Measurements from ENCODE around the gene NEDD4L. TPM values are rescaled to one million over a fixed set of nuclear protein-coding genes. Genes with fewer than 3 reads are reported as not detected.
A peak's percentile ranks its signal among the peaks of the same experiment; 100 is the strongest.

The NEDD4L gene
- total RNA-seq, 1 experiment from 2014 or later: 108 TPM

DNA sequence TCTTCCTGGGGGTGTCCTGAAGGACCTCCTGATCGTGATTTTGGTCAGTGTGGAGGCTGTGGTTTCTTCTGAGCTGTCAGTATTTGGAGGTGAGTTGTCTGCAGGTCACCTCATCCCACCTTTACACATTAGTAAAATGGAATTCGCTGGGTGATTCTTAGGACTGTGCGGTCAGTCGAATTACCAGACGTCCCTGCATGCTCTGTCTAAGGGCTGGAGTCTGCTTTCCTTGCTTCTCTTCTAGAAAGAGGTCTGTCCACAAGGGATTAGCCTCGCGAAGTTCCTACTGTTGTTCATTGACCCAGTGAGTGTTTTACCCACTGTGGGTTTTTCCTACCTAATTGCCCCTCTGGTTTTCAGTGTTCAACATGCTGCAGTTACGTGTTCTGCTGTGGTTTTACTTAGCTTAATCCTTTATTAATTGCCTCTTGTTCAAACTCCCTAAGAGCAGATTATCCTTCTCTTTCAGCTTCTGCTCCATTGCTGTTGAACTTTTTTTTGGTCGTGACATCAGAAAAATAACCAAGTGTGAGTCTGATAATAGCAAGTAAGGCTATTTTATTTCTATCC, 183.4 kb downstream of the NEDD4L start:
- no peak for DNase-seq (ENCODE audit: unreplicated experiment)
- no TSS peak for BruUV-seq (replicated peaks)
- Mint-ChIP-seq H3K9me3 (ENCODE audit: unreplicated experiment) (no peaks in the 10 kb centered on the region), H3K4me1 (ENCODE audit: insufficient read depth, unreplicated experiment) (peaks cover 47% of the 10 kb centered on the region), H3K4me3 (ENCODE audit: unreplicated experiment) (no peak overlapping the region), H3K36me3 (ENCODE audit: insufficient read depth, unreplicated experiment) (peaks cover 39% of the 10 kb centered on the region), H3K27me3 (ENCODE audit: insufficient read depth, unreplicated experiment) (no peaks in the 10 kb centered on the region), H3K27ac (ENCODE audit: low read depth, unreplicated experiment) (peak overlapping the region; percentile 43)
- ChIA-PET CTCF (interaction anchor here (1.0 to 2.3 kb wide), 2 partner anchors 12 to 46 kb away, joined by 3 to 10 read pairs; no protein-coding TSS in a partner anchor), POLR2A (interaction anchor here (0.6 to 8.5 kb wide), 4 partner anchors 10 to 94 kb away, joined by 3 to 145 read pairs (median 8); no protein-coding TSS in a partner anchor)
- TF ChIP-seq, protein P1, sequence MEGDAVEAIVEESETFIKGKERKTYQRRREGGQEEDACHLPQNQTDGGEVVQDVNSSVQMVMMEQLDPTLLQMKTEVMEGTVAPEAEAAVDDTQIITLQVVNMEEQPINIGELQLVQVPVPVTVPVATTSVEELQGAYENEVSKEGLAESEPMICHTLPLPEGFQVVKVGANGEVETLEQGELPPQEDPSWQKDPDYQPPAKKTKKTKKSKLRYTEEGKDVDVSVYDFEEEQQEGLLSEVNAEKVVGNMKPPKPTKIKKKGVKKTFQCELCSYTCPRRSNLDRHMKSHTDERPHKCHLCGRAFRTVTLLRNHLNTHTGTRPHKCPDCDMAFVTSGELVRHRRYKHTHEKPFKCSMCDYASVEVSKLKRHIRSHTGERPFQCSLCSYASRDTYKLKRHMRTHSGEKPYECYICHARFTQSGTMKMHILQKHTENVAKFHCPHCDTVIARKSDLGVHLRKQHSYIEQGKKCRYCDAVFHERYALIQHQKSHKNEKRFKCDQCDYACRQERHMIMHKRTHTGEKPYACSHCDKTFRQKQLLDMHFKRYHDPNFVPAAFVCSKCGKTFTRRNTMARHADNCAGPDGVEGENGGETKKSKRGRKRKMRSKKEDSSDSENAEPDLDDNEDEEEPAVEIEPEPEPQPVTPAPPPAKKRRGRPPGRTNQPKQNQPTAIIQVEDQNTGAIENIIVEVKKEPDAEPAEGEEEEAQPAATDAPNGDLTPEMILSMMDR (IDR thresholded peaks at IDR 0.05; ENCODE audit: unreplicated experiment): no peak
- intact Hi-C loops (cut with micrococcal nuclease): no loop called here

DNA sequence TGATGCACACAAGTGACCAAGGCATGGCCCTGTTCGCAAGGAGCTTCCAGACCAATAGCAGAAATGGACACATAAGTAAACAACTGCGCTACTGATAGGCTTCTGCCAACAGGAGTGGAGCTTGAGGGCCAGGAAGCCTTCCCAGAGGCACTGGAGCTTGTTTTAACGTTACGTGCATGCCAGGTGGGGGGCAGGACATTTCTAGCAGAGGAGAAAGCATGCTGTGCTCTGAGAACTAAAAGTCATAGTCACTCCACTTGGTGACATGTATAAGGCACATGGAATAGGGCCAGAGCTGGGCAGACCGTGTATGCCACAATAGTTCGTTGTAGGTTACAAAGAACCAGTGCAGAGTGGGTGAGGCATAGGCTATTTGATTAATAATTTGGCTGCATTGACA, 184.2 kb downstream of the NEDD4L start:
- DNase-seq (ENCODE audit: unreplicated experiment): no peak
- Mint-ChIP-seq H3K27ac (ENCODE audit: low read depth, unreplicated experiment) (no peak overlapping the region), H3K36me3 (ENCODE audit: insufficient read depth, unreplicated experiment) (peaks cover 33% of the 10 kb centered on the region), H3K9me3 (ENCODE audit: unreplicated experiment) (no peaks in the 10 kb centered on the region), H3K27me3 (ENCODE audit: insufficient read depth, unreplicated experiment) (no peaks in the 10 kb centered on the region), H3K4me1 (ENCODE audit: insufficient read depth, unreplicated experiment) (peaks cover 44% of the 10 kb centered on the region), H3K4me3 (ENCODE audit: unreplicated experiment) (no peak overlapping the region)
- POLR2A ChIA-PET: interaction anchor here (0.6 to 8.5 kb wide), 3 partner anchors 10 to 88 kb away, joined by 3 to 145 read pairs (median 8); no protein-coding TSS in a partner anchor
- CTCF ChIA-PET: interaction anchor here (0.6 to 2.3 kb wide), 3 partner anchors 11 to 56 kb away, joined by 3 to 10 read pairs (median 3); no protein-coding TSS in a partner anchor
- TF ChIP-seq, protein P1 (IDR thresholded peaks at IDR 0.05; ENCODE audit: unreplicated experiment): no peak
- BruUV-seq (replicated peaks): no TSS peak
- intact Hi-C loops (cut with micrococcal nuclease): no loop called here

- TF ChIP-seq, protein P1 (IDR thresholded peaks at IDR 0.05; ENCODE audit: unreplicated experiment): no peak
- Mint-ChIP-seq H3K9me3 (ENCODE audit: unreplicated experiment) (no peaks in the 10 kb centered on the region), H3K4me1 (ENCODE audit: insufficient read depth, unreplicated experiment) (peaks cover 38% of the 10 kb centered on the region), H3K4me3 (ENCODE audit: unreplicated experiment) (no peak overlapping the region), H3K36me3 (ENCODE audit: insufficient read depth, unreplicated experiment) (peaks cover 28% of the 10 kb centered on the region), H3K27me3 (ENCODE audit: insufficient read depth, unreplicated experiment) (no peaks in the 10 kb centered on the region), H3K27ac (ENCODE audit: low read depth, unreplicated experiment) (no peak overlapping the region)
- BruUV-seq (replicated peaks): no TSS peak
- POLR2A ChIA-PET: interaction anchor here (1.6 to 8.5 kb wide), 4 partner anchors 11 to 87 kb away, joined by 3 to 145 read pairs (median 7); no protein-coding TSS in a partner anchor
- no peak for DNase-seq (ENCODE audit: unreplicated experiment)
- CTCF ChIA-PET: interaction anchor here (0.6 to 2.3 kb wide), 2 partner anchors 47 to 55 kb away, joined by 3 to 10 read pairs; no protein-coding TSS in a partner anchor
- intact Hi-C loops (cut with micrococcal nuclease): no loop called here
Observed at GRCh38 chr18:58228762-58229161, 184.7 kb downstream of the NEDD4L start.

DNA sequence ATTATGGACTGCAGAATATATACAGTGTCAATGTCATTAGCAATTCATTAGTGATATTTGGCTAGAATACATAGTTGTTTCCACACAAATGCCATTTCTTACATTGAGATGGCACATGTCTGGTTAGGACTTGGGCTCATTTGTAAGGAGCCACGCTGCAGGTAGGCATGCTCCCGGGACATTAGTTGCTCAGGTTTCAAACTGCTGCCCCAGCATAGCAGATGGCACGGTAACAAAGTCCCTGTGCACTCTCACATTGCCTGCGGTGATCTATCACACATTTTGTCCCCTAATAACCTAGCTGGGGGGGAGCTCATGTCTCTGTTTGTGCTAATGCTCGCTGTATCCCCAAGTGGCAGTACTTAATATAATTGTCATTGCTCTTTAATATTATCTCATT, 185.1 kb downstream of the NEDD4L start:
- Mint-ChIP-seq H3K4me1 (ENCODE audit: insufficient read depth, unreplicated experiment) (peaks cover 34% of the 10 kb centered on the region), H3K27me3 (ENCODE audit: insufficient read depth, unreplicated experiment) (no peaks in the 10 kb centered on the region), H3K9me3 (ENCODE audit: unreplicated experiment) (no peaks in the 10 kb centered on the region), H3K4me3 (ENCODE audit: unreplicated experiment) (no peak overlapping the region), H3K27ac (ENCODE audit: low read depth, unreplicated experiment) (no peak overlapping the region), H3K36me3 (ENCODE audit: insufficient read depth, unreplicated experiment) (peaks cover 28% of the 10 kb centered on the region)
- TF ChIP-seq, protein P1 (IDR thresholded peaks at IDR 0.05; ENCODE audit: unreplicated experiment): no peak
- BruUV-seq (replicated peaks): no TSS peak
- POLR2A ChIA-PET: interaction anchor here (0.7 to 8.5 kb wide), 11 partner anchors 8 to 119 kb away, joined by 3 to 145 read pairs (median 4); no protein-coding TSS in a partner anchor
- CTCF ChIA-PET: interaction anchor here (0.5 to 1.5 kb wide), 2 partner anchors 26 to 48 kb away, joined by 3 to 8 read pairs; no protein-coding TSS in a partner anchor
- intact Hi-C loops (cut with micrococcal nuclease): no loop called here
- DNase-seq (ENCODE audit: unreplicated experiment): no peak

Measured in MCF 10A (cell line).